Measurements from ENCODE around the gene PAPPA2. TPM values are rescaled to one million over a fixed set of nuclear protein-coding genes. Genes with fewer than 3 reads are reported as not detected.

The PAPPA2 gene
- total and polyA plus RNA-seq, 9 donors = 0.01 to 0.69 (median 0.32) TPM; not detected in 4

GRCh38 chr1:176811511-176812288 is 348.7 kb downstream of the PAPPA2 start:
- no peak for DNase-seq
- Histone ChIP-seq H3K9me3 (no peaks in the 10 kb centered on the region), H3K27ac (no peak overlapping the region), H3K27me3 (no peaks in the 10 kb centered on the region), H3K4me1 (ENCODE audit: insufficient read depth) (no peaks in the 10 kb centered on the region), H3K4me3 (no peak overlapping the region), H3K36me3 (no peaks in the 10 kb centered on the region)
- TF ChIP-seq POLR2A (IDR thresholded peaks at IDR 0.05) (no peak), EP300 (IDR thresholded peaks at IDR 0.05) (no peak), CTCF (IDR thresholded peaks at IDR 0.05) (no peak)
- 15 to 21% (median 16%) methylated on average over 4 of the region's 4 CpGs for WGBS, 3 donors
- intact Hi-C loops (cut with DNase I) = no loop called here

- Histone ChIP-seq H3K4me1 (ENCODE audit: insufficient read depth) (no peaks in the 10 kb centered on the region), H3K27ac (no peak overlapping the region), H3K36me3 (no peaks in the 10 kb centered on the region), H3K9me3 (no peaks in the 10 kb centered on the region), H3K27me3 (no peaks in the 10 kb centered on the region), H3K4me3 (no peak overlapping the region)
- TF ChIP-seq CTCF (IDR thresholded peaks at IDR 0.05) (no peak), EP300 (IDR thresholded peaks at IDR 0.05) (no peak), POLR2A (IDR thresholded peaks at IDR 0.05) (no peak)
- DNase-seq = no peak
- WGBS, 3 donors = 82 to 83% (median 82%) methylated on average over 6 of the region's 6 CpGs
- intact Hi-C loops (cut with DNase I) = no loop called here
Measured at GRCh38 chr1:176815621-176816020, 352.6 kb downstream of the PAPPA2 start.

GRCh38 chr1:176816232-176816631 is 353.3 kb downstream of the PAPPA2 start:
- intact Hi-C loops (cut with DNase I) = no loop called here
- Histone ChIP-seq H3K36me3 (no peaks in the 10 kb centered on the region), H3K4me1 (ENCODE audit: insufficient read depth) (no peaks in the 10 kb centered on the region), H3K9me3 (no peaks in the 10 kb centered on the region), H3K27ac (no peak overlapping the region), H3K4me3 (no peak overlapping the region), H3K27me3 (no peaks in the 10 kb centered on the region)
- WGBS, 3 donors = 80 to 89% (median 83%) methylated on average over 3 of the region's 3 CpGs
- TF ChIP-seq POLR2A (IDR thresholded peaks at IDR 0.05) (no peak), CTCF (IDR thresholded peaks at IDR 0.05) (no peak), EP300 (IDR thresholded peaks at IDR 0.05) (no peak)
- no peak for DNase-seq

GRCh38 chr1:176820391-176821031 is 357.5 kb downstream of the PAPPA2 start:
- no peaks in the 10 kb centered on the region for H3K4me1 ChIP-seq (ENCODE audit: insufficient read depth)
- H3K9me3 ChIP-seq = no peaks in the 10 kb centered on the region
- WGBS, 3 donors = 50 to 54% (median 52%) methylated on average over 5 of the region's 5 CpGs
- intact Hi-C loops (cut with DNase I) = no loop called here
- no peaks in the 10 kb centered on the region for H3K36me3 ChIP-seq
- H3K4me3 ChIP-seq = no peak overlapping the region
- no peak overlapping the region for H3K27ac ChIP-seq
- TF ChIP-seq POLR2A (IDR thresholded peaks at IDR 0.05) = no peak
- no peaks in the 10 kb centered on the region for H3K27me3 ChIP-seq
- no peak for DNase-seq

- no peaks in the 10 kb centered on the region for H3K4me1 ChIP-seq (ENCODE audit: insufficient read depth)
- no peak for DNase-seq
- H3K9me3 ChIP-seq = no peaks in the 10 kb centered on the region
- no peak overlapping the region for H3K4me3 ChIP-seq
- intact Hi-C loops (cut with DNase I) = no loop called here
- WGBS, 3 donors = 42 to 47% (median 46%) methylated on average over 1 of the region's 1 CpG
- no peak for TF ChIP-seq EP300 (IDR thresholded peaks at IDR 0.05)
- H3K27ac ChIP-seq = no peak overlapping the region
- H3K27me3 ChIP-seq = no peaks in the 10 kb centered on the region
- H3K36me3 ChIP-seq = no peaks in the 10 kb centered on the region
Measured at GRCh38 chr1:176826265-176826664, 363.3 kb downstream of the PAPPA2 start.
